ENCODE measurements around the gene MED28.

Gene MED28

GRCh38 chr4:17670423-17670822 is 56.0 kb downstream of the MED28 start:
- DNase-seq, result no peak

GRCh38 chr4:17680559-17681280 is 66.3 kb downstream of the MED28 start:
- DNase-seq, result no peak

GRCh38 chr4:17681281-17682221 is 67.1 kb downstream of the MED28 start:
- DNase-seq, result no peak

DNA sequence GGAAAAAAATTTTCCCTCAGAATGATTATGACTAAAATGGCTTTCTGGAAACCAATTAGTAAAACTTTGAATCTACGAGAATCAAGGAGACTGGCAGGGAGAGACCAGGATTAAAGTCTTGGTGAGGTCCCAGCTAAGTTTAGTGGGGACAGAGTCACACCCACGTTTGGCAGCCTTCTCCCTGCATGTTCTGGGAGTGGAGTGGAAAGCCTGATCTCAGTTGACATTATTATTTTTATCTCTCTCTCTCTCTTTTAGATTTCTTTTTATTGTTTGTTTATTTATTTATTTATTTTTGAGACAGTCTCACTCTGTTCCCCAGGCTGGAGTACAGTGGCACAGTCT is 67.8 kb downstream of the MED28 start:
- DNase-seq, result no peak
